ENCODE data around the gene NOS1AP. TPM values are rescaled to one million over a fixed set of nuclear protein-coding genes. Genes with fewer than 3 reads are reported as not detected.

The NOS1AP gene
- total RNA-seq, 1 donor from 2014 or later = under 0.01 TPM

GRCh38 chr1:162321809-162322422 lies 252.4 kb downstream of the NOS1AP start:
- no peaks in the 10 kb centered on the region for H3K9me3 ChIP-seq (ENCODE audit: control insufficient read depth in 3 of 3, low read length in 3 of 3)
- peaks cover 0 to 9% (median 0%) of the 10 kb centered on the region in 3 donors for H3K27me3 ChIP-seq (ENCODE audit: control insufficient read depth in 3 of 3, insufficient read depth in 3 of 3, low read length in 3 of 3)
- no peak overlapping the region for H3K4me3 ChIP-seq (ENCODE audit: low read length in 3 of 3)
- no peaks in the 10 kb centered on the region for H3K4me1 ChIP-seq (ENCODE audit: control insufficient read depth in 3 of 3, insufficient read depth in 3 of 3, low read length in 3 of 3)
- no peaks in the 10 kb centered on the region for H3K36me3 ChIP-seq (ENCODE audit: control insufficient read depth in 3 of 3, insufficient read depth in 3 of 3, low read length in 3 of 3)
- H3K27ac ChIP-seq (ENCODE audit: low read depth, low read length) = no peak overlapping the region
- H3K9ac ChIP-seq (ENCODE audit: low read depth in 1 of 3, low read length in 3 of 3) = no peak overlapping the region

- no peak overlapping the region for H3K4me3 ChIP-seq (ENCODE audit: low read length in 3 of 3)
- H3K4me1 ChIP-seq (ENCODE audit: control insufficient read depth in 3 of 3, insufficient read depth in 3 of 3, low read length in 3 of 3) = no peaks in the 10 kb centered on the region
- H3K36me3 ChIP-seq (ENCODE audit: control insufficient read depth in 3 of 3, insufficient read depth in 3 of 3, low read length in 3 of 3) = no peaks in the 10 kb centered on the region
- H3K9ac ChIP-seq (ENCODE audit: low read depth in 1 of 3, low read length in 3 of 3) = no peak overlapping the region
- H3K27me3 ChIP-seq (ENCODE audit: control insufficient read depth in 3 of 3, insufficient read depth in 3 of 3, low read length in 3 of 3) = peaks cover 0 to 9% (median 0%) of the 10 kb centered on the region in 3 donors
- no peaks in the 10 kb centered on the region for H3K9me3 ChIP-seq (ENCODE audit: control insufficient read depth in 3 of 3, low read length in 3 of 3)
- H3K27ac ChIP-seq (ENCODE audit: low read depth, low read length) = no peak overlapping the region
Measured at GRCh38 chr1:162323023-162323422, 253.5 kb downstream of the NOS1AP start.

- Histone ChIP-seq H3K36me3 (ENCODE audit: control insufficient read depth in 3 of 3, insufficient read depth in 3 of 3, low read length in 3 of 3) (no peaks in the 10 kb centered on the region), H3K4me1 (ENCODE audit: control insufficient read depth in 3 of 3, insufficient read depth in 3 of 3, low read length in 3 of 3) (no peaks in the 10 kb centered on the region), H3K9ac (ENCODE audit: low read depth in 1 of 3, low read length in 3 of 3) (no peak overlapping the region), H3K27ac (ENCODE audit: low read depth, low read length) (no peak overlapping the region), H3K4me3 (ENCODE audit: low read length in 3 of 3) (no peak overlapping the region), H3K9me3 (ENCODE audit: control insufficient read depth in 3 of 3, low read length in 3 of 3) (no peaks in the 10 kb centered on the region), H3K27me3 (ENCODE audit: control insufficient read depth in 3 of 3, insufficient read depth in 3 of 3, low read length in 3 of 3) (peaks cover 0 to 7% (median 0%) of the 10 kb centered on the region in 3 donors)
Measured at GRCh38 chr1:162324396-162324795, 254.9 kb downstream of the NOS1AP start.

- no peaks in the 10 kb centered on the region for H3K27me3 ChIP-seq (ENCODE audit: control insufficient read depth in 3 of 3, insufficient read depth in 3 of 3, low read length in 3 of 3)
- H3K4me1 ChIP-seq (ENCODE audit: control insufficient read depth in 3 of 3, insufficient read depth in 3 of 3, low read length in 3 of 3) = no peaks in the 10 kb centered on the region
Measured at GRCh38 chr1:162326559-162326958, 257.1 kb downstream of the NOS1AP start.

GRCh38 chr1:162327144-162327787 lies 257.8 kb downstream of the NOS1AP start:
- Histone ChIP-seq H3K27me3 (ENCODE audit: control insufficient read depth in 3 of 3, insufficient read depth in 3 of 3, low read length in 3 of 3) (no peaks in the 10 kb centered on the region), H3K9me3 (ENCODE audit: control insufficient read depth in 3 of 3, low read length in 3 of 3) (no peaks in the 10 kb centered on the region), H3K9ac (ENCODE audit: low read depth in 1 of 3, low read length in 3 of 3) (no peak overlapping the region), H3K27ac (ENCODE audit: low read depth, low read length) (no peak overlapping the region), H3K4me1 (ENCODE audit: control insufficient read depth in 3 of 3, insufficient read depth in 3 of 3, low read length in 3 of 3) (no peaks in the 10 kb centered on the region), H3K36me3 (ENCODE audit: control insufficient read depth in 3 of 3, insufficient read depth in 3 of 3, low read length in 3 of 3) (no peaks in the 10 kb centered on the region), H3K4me3 (ENCODE audit: low read length in 3 of 3) (no peak overlapping the region)

More at GRCh38 chr1:162326559-162326958, 257.1 kb downstream of the NOS1AP start:
- Histone ChIP-seq H3K36me3 (ENCODE audit: control insufficient read depth in 3 of 3, insufficient read depth in 3 of 3, low read length in 3 of 3) (no peaks in the 10 kb centered on the region), H3K4me3 (ENCODE audit: low read length in 3 of 3) (no peak overlapping the region), H3K27ac (ENCODE audit: low read depth, low read length) (no peak overlapping the region), H3K9me3 (ENCODE audit: control insufficient read depth in 3 of 3, low read length in 3 of 3) (no peaks in the 10 kb centered on the region), H3K9ac (ENCODE audit: low read depth in 1 of 3, low read length in 3 of 3) (no peak overlapping the region)

GRCh38 chr1:162327788-162328165 lies 258.3 kb downstream of the NOS1AP start:
- no peak overlapping the region for H3K4me3 ChIP-seq (ENCODE audit: low read length in 3 of 3)
- H3K9ac ChIP-seq (ENCODE audit: low read depth in 1 of 3, low read length in 3 of 3) = no peak overlapping the region
- H3K4me1 ChIP-seq (ENCODE audit: control insufficient read depth in 3 of 3, insufficient read depth in 3 of 3, low read length in 3 of 3) = no peaks in the 10 kb centered on the region
- H3K27ac ChIP-seq (ENCODE audit: low read depth, low read length) = no peak overlapping the region
- no peaks in the 10 kb centered on the region for H3K9me3 ChIP-seq (ENCODE audit: control insufficient read depth in 3 of 3, low read length in 3 of 3)
- no peaks in the 10 kb centered on the region for H3K27me3 ChIP-seq (ENCODE audit: control insufficient read depth in 3 of 3, insufficient read depth in 3 of 3, low read length in 3 of 3)
- no peaks in the 10 kb centered on the region for H3K36me3 ChIP-seq (ENCODE audit: control insufficient read depth in 3 of 3, insufficient read depth in 3 of 3, low read length in 3 of 3)

- Histone ChIP-seq H3K9ac (ENCODE audit: low read depth in 1 of 3, low read length in 3 of 3) (no peak overlapping the region), H3K27me3 (ENCODE audit: control insufficient read depth in 3 of 3, insufficient read depth in 3 of 3, low read length in 3 of 3) (no peaks in the 10 kb centered on the region), H3K4me1 (ENCODE audit: control insufficient read depth in 3 of 3, insufficient read depth in 3 of 3, low read length in 3 of 3) (no peaks in the 10 kb centered on the region), H3K27ac (ENCODE audit: low read depth, low read length) (no peak overlapping the region), H3K4me3 (ENCODE audit: low read length in 3 of 3) (no peak overlapping the region), H3K9me3 (ENCODE audit: control insufficient read depth in 3 of 3, low read length in 3 of 3) (no peaks in the 10 kb centered on the region), H3K36me3 (ENCODE audit: control insufficient read depth in 3 of 3, insufficient read depth in 3 of 3, low read length in 3 of 3) (no peaks in the 10 kb centered on the region)
Measured at GRCh38 chr1:162328512-162328911, 259.0 kb downstream of the NOS1AP start.

- no peaks in the 10 kb centered on the region for H3K4me1 ChIP-seq (ENCODE audit: control insufficient read depth in 3 of 3, insufficient read depth in 3 of 3, low read length in 3 of 3)
- H3K9ac ChIP-seq (ENCODE audit: low read depth in 1 of 3, low read length in 3 of 3) = no peak overlapping the region
- no peaks in the 10 kb centered on the region for H3K27me3 ChIP-seq (ENCODE audit: control insufficient read depth in 3 of 3, insufficient read depth in 3 of 3, low read length in 3 of 3)
- H3K36me3 ChIP-seq (ENCODE audit: control insufficient read depth in 3 of 3, insufficient read depth in 3 of 3, low read length in 3 of 3) = no peaks in the 10 kb centered on the region
- no peak overlapping the region for H3K27ac ChIP-seq (ENCODE audit: low read depth, low read length)
- no peak overlapping the region for H3K4me3 ChIP-seq (ENCODE audit: low read length in 3 of 3)
- no peaks in the 10 kb centered on the region for H3K9me3 ChIP-seq (ENCODE audit: control insufficient read depth in 3 of 3, low read length in 3 of 3)
Measured at GRCh38 chr1:162329826-162330225, 260.3 kb downstream of the NOS1AP start.

GRCh38 chr1:162333991-162334390 lies 264.5 kb downstream of the NOS1AP start:
- no peaks in the 10 kb centered on the region for H3K4me1 ChIP-seq (ENCODE audit: control insufficient read depth in 3 of 3, insufficient read depth in 3 of 3, low read length in 3 of 3)
- no peak overlapping the region for H3K4me3 ChIP-seq (ENCODE audit: low read length in 3 of 3)
- H3K36me3 ChIP-seq (ENCODE audit: control insufficient read depth in 3 of 3, insufficient read depth in 3 of 3, low read length in 3 of 3) = no peaks in the 10 kb centered on the region
- H3K9me3 ChIP-seq (ENCODE audit: control insufficient read depth in 3 of 3, low read length in 3 of 3) = no peaks in the 10 kb centered on the region
- no peak overlapping the region for H3K27ac ChIP-seq (ENCODE audit: low read depth, low read length)
- H3K9ac ChIP-seq (ENCODE audit: low read depth in 1 of 3, low read length in 3 of 3) = no peak overlapping the region
- H3K27me3 ChIP-seq (ENCODE audit: control insufficient read depth in 3 of 3, insufficient read depth in 3 of 3, low read length in 3 of 3) = no peaks in the 10 kb centered on the region

- no peaks in the 10 kb centered on the region for H3K4me1 ChIP-seq (ENCODE audit: control insufficient read depth in 3 of 3, insufficient read depth in 3 of 3, low read length in 3 of 3)
- no peak overlapping the region for H3K27ac ChIP-seq (ENCODE audit: low read depth, low read length)
- H3K9me3 ChIP-seq (ENCODE audit: control insufficient read depth in 3 of 3, low read length in 3 of 3) = no peaks in the 10 kb centered on the region
- no peak overlapping the region for H3K9ac ChIP-seq (ENCODE audit: low read depth in 1 of 3, low read length in 3 of 3)
- no peak overlapping the region for H3K4me3 ChIP-seq (ENCODE audit: low read length in 3 of 3)
- H3K27me3 ChIP-seq (ENCODE audit: control insufficient read depth in 3 of 3, insufficient read depth in 3 of 3, low read length in 3 of 3) = no peaks in the 10 kb centered on the region
- no peaks in the 10 kb centered on the region for H3K36me3 ChIP-seq (ENCODE audit: control insufficient read depth in 3 of 3, insufficient read depth in 3 of 3, low read length in 3 of 3)
Measured at GRCh38 chr1:162335126-162335525, 265.6 kb downstream of the NOS1AP start.
